ENCODE results near the gene TCF4. TPM values are rescaled to one million over a fixed set of nuclear protein-coding genes. Genes with fewer than 3 reads are reported as not detected.

TCF4 gene
- total RNA-seq, 1 experiment from 2014 or later: 2.3 TPM

GRCh38 chr18:55500316-55501086 lies 87.5 kb downstream of the TCF4 start:
- no peaks in the 10 kb centered on the region for H3K27me3 ChIP-seq (ENCODE audit: control insufficient read depth, insufficient read depth, low read length)
- H3K4me3 ChIP-seq (ENCODE audit: low read depth in 2 of 2, low read length in 2 of 2): no peak overlapping the region
- POLR2A ChIA-PET: no interaction called here
- TF ChIP-seq, protein P1, sequence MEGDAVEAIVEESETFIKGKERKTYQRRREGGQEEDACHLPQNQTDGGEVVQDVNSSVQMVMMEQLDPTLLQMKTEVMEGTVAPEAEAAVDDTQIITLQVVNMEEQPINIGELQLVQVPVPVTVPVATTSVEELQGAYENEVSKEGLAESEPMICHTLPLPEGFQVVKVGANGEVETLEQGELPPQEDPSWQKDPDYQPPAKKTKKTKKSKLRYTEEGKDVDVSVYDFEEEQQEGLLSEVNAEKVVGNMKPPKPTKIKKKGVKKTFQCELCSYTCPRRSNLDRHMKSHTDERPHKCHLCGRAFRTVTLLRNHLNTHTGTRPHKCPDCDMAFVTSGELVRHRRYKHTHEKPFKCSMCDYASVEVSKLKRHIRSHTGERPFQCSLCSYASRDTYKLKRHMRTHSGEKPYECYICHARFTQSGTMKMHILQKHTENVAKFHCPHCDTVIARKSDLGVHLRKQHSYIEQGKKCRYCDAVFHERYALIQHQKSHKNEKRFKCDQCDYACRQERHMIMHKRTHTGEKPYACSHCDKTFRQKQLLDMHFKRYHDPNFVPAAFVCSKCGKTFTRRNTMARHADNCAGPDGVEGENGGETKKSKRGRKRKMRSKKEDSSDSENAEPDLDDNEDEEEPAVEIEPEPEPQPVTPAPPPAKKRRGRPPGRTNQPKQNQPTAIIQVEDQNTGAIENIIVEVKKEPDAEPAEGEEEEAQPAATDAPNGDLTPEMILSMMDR (IDR thresholded peaks at IDR 0.05): no peak
- TF ChIP-seq POLR2AphosphoS5 (IDR thresholded peaks at IDR 0.05; ENCODE audit: low read depth, low read length): no peak
- TF ChIP-seq TCF7L2 (IDR thresholded peaks at IDR 0.05; ENCODE audit: low read depth, low read length): no peak
- TF ChIP-seq SIN3A (IDR thresholded peaks at IDR 0.05; ENCODE audit: borderline replicate concordance, insufficient read depth, low read depth, low read length): no peak
- TF ChIP-seq, protein P2, sequence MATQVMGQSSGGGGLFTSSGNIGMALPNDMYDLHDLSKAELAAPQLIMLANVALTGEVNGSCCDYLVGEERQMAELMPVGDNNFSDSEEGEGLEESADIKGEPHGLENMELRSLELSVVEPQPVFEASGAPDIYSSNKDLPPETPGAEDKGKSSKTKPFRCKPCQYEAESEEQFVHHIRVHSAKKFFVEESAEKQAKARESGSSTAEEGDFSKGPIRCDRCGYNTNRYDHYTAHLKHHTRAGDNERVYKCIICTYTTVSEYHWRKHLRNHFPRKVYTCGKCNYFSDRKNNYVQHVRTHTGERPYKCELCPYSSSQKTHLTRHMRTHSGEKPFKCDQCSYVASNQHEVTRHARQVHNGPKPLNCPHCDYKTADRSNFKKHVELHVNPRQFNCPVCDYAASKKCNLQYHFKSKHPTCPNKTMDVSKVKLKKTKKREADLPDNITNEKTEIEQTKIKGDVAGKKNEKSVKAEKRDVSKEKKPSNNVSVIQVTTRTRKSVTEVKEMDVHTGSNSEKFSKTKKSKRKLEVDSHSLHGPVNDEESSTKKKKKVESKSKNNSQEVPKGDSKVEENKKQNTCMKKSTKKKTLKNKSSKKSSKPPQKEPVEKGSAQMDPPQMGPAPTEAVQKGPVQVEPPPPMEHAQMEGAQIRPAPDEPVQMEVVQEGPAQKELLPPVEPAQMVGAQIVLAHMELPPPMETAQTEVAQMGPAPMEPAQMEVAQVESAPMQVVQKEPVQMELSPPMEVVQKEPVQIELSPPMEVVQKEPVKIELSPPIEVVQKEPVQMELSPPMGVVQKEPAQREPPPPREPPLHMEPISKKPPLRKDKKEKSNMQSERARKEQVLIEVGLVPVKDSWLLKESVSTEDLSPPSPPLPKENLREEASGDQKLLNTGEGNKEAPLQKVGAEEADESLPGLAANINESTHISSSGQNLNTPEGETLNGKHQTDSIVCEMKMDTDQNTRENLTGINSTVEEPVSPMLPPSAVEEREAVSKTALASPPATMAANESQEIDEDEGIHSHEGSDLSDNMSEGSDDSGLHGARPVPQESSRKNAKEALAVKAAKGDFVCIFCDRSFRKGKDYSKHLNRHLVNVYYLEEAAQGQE (IDR thresholded peaks at IDR 0.05; ENCODE audit: insufficient read depth in 1 of 2, low read depth in 2 of 2, low read length in 1 of 2): no peak
- H3K9me3 ChIP-seq (ENCODE audit: control insufficient read depth, insufficient read depth, low read depth, low read length): no peaks in the 10 kb centered on the region
- intact Hi-C loops (cut with micrococcal nuclease; ENCODE audit: unreplicated experiment) (no loop called here), in situ Hi-C loops (cut with HindIII; ENCODE audit: low pct_unique_long_range_greater_than_20kb, low sequenced_read_pairs) (no loop called here)
- H3K27ac ChIP-seq (ENCODE audit: low read length): no peak overlapping the region
- CTCF ChIA-PET: no interaction called here
- DNase-seq (ENCODE audit: low read depth, low spot score) (no peak), ATAC-seq (no peak)
- no peaks in the 10 kb centered on the region for H3K36me3 ChIP-seq (ENCODE audit: control insufficient read depth, insufficient read depth, low read length)
- no peaks in the 10 kb centered on the region for H3K4me1 ChIP-seq (ENCODE audit: control insufficient read depth, insufficient read depth, low read length)
- BruUV-seq (replicated peaks): no TSS peak

- H3K27ac ChIP-seq (ENCODE audit: low read length): no peak overlapping the region
- CTCF ChIA-PET: no interaction called here
These were observed 88.5 kb downstream of the TCF4 start for GRCh38 chr18:55499526-55499925.

More at GRCh38 chr18:55499526-55499925, 88.5 kb downstream of the TCF4 start:
- in situ Hi-C loops (cut with HindIII; ENCODE audit: low pct_unique_long_range_greater_than_20kb, low sequenced_read_pairs): no loop called here
- Histone ChIP-seq H3K4me3 (ENCODE audit: low read depth in 2 of 2, low read length in 2 of 2) (no peak overlapping the region), H3K9me3 (ENCODE audit: control insufficient read depth, insufficient read depth, low read depth, low read length) (no peaks in the 10 kb centered on the region), H3K4me1 (ENCODE audit: control insufficient read depth, insufficient read depth, low read length) (no peaks in the 10 kb centered on the region), H3K27me3 (ENCODE audit: control insufficient read depth, insufficient read depth, low read length) (no peaks in the 10 kb centered on the region), H3K36me3 (ENCODE audit: control insufficient read depth, insufficient read depth, low read length) (no peaks in the 10 kb centered on the region)
- DNase-seq (ENCODE audit: low read depth, low spot score): no peak
- BruUV-seq (replicated peaks): no TSS peak
- intact Hi-C loops (cut with micrococcal nuclease; ENCODE audit: unreplicated experiment): no loop called here
- no peak for ATAC-seq
- POLR2A ChIA-PET: no interaction called here
- TF ChIP-seq TCF7L2 (IDR thresholded peaks at IDR 0.05; ENCODE audit: low read depth, low read length) (no peak), POLR2AphosphoS5 (IDR thresholded peaks at IDR 0.05; ENCODE audit: low read depth, low read length) (no peak), SIN3A (IDR thresholded peaks at IDR 0.05; ENCODE audit: borderline replicate concordance, insufficient read depth, low read depth, low read length) (no peak)
- TF ChIP-seq, protein P1 (IDR thresholded peaks at IDR 0.05): no peak
- TF ChIP-seq, protein P2 (IDR thresholded peaks at IDR 0.05; ENCODE audit: insufficient read depth in 1 of 2, low read depth in 2 of 2, low read length in 1 of 2): no peak

All from Panc1 (cell line).